Parathyroid adenoma (tissue), 2 donors: ENCODE data around the gene THY1.
"Not testable (repeated sequence)": the region's sequence is repeated elsewhere in the genome, so short reads cannot be mapped to it uniquely, and the experiment has no call there.

Source experiments
- H2AFZ ChIP-seq: fragments of 300-600 bp; sonication (generic); one replicate; pipeline ENCODE4 v1.7.0; 2017; ENCODE audit warnings: antibody characterized with exemption, mild to moderate bottlenecking
- H3K27ac ChIP-seq: fragments of 300-600 bp; sonication (generic); one replicate; pipeline ENCODE4 v1.7.0; 2017
- H3K27me3 ChIP-seq: fragments of 300-600 bp; sonication (generic); one replicate; pipeline ENCODE4 v1.7.0; 2017; ENCODE audit warnings: low read length; ENCODE audit not compliant: control insufficient read depth, insufficient read depth
- H3K36me3 ChIP-seq: fragments of 300-600 bp; sonication (generic); one replicate; pipeline ENCODE4 v1.7.0; 2017; ENCODE audit warnings: low read length; ENCODE audit not compliant: control insufficient read depth, insufficient read depth
- H3K4me1 ChIP-seq: fragments of 300-600 bp; sonication (generic); one replicate; pipeline ENCODE4 v1.7.0; 2017; ENCODE audit warnings: control low read depth
- H3K4me2 ChIP-seq: fragments of 300-600 bp; sonication (generic); one replicate; pipeline ENCODE4 v1.7.0; 2017; ENCODE audit warnings: low read length
- H3K4me3 ChIP-seq: fragments of 300-600 bp; sonication (generic); one replicate; pipeline ENCODE4 v1.7.0; 2017; ENCODE audit warnings: low read depth, low read length
- H3K79me2 ChIP-seq: fragments of 300-600 bp; sonication (generic); one replicate; pipeline ENCODE4 v1.7.0; 2017; ENCODE audit warnings: control low read depth
- H3K9ac ChIP-seq: fragments of 300-600 bp; sonication (generic); one replicate; pipeline ENCODE4 v1.7.0; 2017; ENCODE audit warnings: mild to moderate bottlenecking
- H3K9me3 ChIP-seq: fragments of 300-600 bp; sonication (generic); one replicate; pipeline ENCODE4 v1.7.0; 2017; ENCODE audit warnings: low read length; ENCODE audit not compliant: control insufficient read depth
- TF ChIP-seq, protein P1 (sequence below): fragments of 300-600 bp; sonication (generic); IDR thresholded peaks from one replicate; pipeline ENCODE4 v1.7.0; 2017; ENCODE audit warnings: antibody characterized with exemption, mild to moderate bottlenecking
- donor health status: primary hyperparathyroidism.

The THY1 gene

DNA sequence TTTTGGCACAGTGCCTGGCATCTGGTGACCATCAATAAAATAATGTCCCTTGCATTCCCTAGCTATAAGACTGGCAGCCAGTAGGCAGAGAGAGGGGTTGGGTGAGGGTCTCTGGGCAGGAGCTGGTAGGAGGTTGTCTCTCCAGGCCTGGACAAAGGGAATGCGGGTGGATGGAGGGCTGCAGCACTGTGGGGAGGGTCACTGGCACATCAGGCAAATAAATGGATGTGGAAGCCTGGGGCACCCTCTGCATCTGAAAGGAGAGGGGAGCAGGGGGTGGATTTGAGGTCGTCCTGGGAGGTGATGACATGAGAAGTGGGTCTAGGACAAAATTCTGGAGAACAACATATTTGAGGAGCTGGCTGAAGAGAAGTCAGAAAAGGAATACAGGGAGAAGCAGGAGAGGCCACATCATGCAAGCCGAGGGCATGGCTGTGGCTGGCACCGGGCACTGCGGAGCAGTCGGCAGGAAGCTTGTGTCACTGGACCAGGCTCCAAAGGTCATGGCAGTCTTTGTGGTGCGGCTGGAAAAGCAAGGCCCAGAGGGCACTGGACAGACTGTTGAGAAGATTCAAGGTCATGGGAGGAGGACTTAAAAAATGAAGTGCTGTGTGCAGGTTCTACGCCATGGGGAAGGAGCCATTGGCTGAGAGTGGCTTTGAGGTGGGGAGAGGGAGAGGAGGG, 36.5 kb upstream of the THY1 start:
- no peaks in the 10 kb centered on the region for H3K36me3 ChIP-seq
- no peak overlapping the region for H3K9ac ChIP-seq
- H3K4me3 ChIP-seq = no peak overlapping the region
- no peaks in the 10 kb centered on the region for H3K79me2 ChIP-seq
- no peak overlapping the region for H3K4me2 ChIP-seq
- H3K9me3 ChIP-seq = no peaks in the 10 kb centered on the region
- H3K27me3 ChIP-seq = no peaks in the 10 kb centered on the region
- TF ChIP-seq, protein P1, sequence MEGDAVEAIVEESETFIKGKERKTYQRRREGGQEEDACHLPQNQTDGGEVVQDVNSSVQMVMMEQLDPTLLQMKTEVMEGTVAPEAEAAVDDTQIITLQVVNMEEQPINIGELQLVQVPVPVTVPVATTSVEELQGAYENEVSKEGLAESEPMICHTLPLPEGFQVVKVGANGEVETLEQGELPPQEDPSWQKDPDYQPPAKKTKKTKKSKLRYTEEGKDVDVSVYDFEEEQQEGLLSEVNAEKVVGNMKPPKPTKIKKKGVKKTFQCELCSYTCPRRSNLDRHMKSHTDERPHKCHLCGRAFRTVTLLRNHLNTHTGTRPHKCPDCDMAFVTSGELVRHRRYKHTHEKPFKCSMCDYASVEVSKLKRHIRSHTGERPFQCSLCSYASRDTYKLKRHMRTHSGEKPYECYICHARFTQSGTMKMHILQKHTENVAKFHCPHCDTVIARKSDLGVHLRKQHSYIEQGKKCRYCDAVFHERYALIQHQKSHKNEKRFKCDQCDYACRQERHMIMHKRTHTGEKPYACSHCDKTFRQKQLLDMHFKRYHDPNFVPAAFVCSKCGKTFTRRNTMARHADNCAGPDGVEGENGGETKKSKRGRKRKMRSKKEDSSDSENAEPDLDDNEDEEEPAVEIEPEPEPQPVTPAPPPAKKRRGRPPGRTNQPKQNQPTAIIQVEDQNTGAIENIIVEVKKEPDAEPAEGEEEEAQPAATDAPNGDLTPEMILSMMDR = no peak
- no peak overlapping the region for H2AFZ ChIP-seq
- H3K27ac ChIP-seq = no peak overlapping the region
- no peaks in the 10 kb centered on the region for H3K4me1 ChIP-seq

DNA sequence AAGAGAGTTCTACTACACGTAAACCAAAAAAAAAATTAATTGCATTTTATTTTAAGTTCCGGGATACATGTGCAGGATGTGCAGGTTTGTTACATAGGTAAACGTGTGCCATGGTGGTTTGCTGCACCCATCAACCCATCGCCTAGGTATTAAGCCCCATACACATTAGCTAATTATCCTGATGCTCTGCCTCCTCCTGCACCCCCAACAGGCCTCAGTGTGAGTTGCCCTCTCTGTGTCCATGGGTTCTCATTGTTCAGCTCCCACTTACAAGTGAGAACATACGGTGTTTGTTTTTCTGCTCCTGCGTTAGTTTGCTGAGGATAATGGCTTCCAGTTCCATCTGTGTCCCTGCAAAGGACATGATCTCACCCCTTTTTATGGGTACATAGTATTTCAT, 32.7 kb upstream of the THY1 start:
- not testable (repeated sequence) for H3K27me3 ChIP-seq, H2AFZ ChIP-seq, H3K4me3 ChIP-seq, H3K9me3 ChIP-seq, H3K4me1 ChIP-seq, H3K27ac ChIP-seq, H3K79me2 ChIP-seq, H3K4me2 ChIP-seq, H3K36me3 ChIP-seq, H3K9ac ChIP-seq

DNA sequence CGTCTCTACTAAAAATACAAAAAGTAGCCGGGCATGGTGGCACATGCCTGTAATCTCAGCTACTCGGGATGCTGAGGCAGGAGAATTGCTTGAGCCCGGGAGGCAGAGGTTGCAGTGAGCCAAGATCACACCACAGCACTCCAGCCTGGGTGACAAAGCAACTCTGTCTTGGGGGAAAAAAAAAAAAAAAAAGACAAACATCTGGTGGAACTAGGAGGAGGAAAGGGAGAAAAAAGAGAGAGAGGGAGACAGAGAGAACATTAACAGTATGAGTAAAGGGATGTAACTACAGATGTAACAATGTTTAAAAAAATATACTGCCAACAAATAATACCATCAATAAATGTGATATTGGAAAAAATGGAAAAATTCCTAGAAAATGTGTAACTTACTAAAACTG, 32.3 kb upstream of the THY1 start:
- not testable (repeated sequence) for H3K9me3 ChIP-seq, H3K36me3 ChIP-seq, H3K79me2 ChIP-seq, H2AFZ ChIP-seq, H3K4me2 ChIP-seq, H3K27me3 ChIP-seq, H3K4me3 ChIP-seq, H3K9ac ChIP-seq, H3K4me1 ChIP-seq, H3K27ac ChIP-seq

DNA sequence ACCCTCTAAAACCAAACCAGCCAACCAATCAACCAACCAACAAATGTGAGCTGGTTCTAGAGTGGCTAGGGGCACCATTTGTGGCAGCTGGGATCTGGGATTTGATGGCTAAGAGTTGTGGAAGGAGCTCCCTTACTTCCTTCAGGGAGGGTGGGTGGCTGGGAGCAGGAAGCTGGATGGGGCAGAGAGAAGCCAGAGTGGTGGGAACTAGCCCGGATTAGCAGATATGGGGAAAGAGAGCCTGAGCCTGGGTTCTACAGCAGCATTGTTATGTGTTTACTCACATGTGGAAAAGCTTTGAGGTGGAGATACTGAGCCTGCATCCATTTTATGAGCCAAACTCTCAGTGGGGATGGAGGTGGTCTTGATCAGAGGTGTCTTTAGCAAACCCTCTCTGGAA, 30.9 kb upstream of the THY1 start:
- no peak overlapping the region for H3K9ac ChIP-seq
- H3K9me3 ChIP-seq = no peaks in the 10 kb centered on the region
- no peak overlapping the region for H3K4me2 ChIP-seq
- H3K4me3 ChIP-seq = no peak overlapping the region
- TF ChIP-seq, protein P1 = no peak
- H3K4me1 ChIP-seq = no peaks in the 10 kb centered on the region
- H3K79me2 ChIP-seq = no peaks in the 10 kb centered on the region
- no peak overlapping the region for H2AFZ ChIP-seq
- no peaks in the 10 kb centered on the region for H3K27me3 ChIP-seq
- H3K27ac ChIP-seq = no peak overlapping the region
- H3K36me3 ChIP-seq = no peaks in the 10 kb centered on the region

DNA sequence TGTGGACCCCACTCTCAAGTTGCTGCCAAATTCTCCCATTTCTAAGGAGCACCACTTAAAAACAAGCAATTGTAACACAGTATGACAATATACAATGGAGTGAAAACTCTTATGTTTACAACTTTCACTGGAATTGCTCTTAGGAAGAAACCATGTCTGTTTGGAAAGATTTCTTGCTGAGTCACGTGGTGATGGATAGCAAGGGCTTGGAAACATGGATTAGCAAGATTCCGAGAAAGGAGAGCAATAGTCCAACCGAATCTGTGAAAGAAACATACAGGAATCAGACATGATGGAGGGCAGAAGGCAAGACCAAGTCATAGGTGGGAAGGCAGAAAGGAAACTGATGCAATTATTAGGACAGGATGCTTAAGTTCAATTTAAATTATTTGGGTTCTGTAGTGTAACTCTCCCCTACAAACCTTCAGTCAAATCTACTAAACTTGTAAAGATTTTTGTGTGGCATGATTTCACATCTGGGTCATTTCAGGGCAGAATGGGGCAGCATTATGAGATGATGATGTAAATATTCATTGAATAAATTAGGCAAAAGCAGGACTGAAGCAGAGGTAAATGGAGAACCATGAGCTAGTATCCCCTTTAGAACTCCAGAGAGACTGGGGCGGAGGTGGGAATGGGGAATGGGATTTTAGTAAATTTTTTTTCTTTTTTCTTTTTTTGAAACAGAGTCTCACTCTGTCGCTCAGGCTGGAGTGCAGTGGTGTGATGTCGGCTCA, 27.8 kb upstream of the THY1 start:
- no peaks in the 10 kb centered on the region for H3K79me2 ChIP-seq
- H3K9ac ChIP-seq = no peak overlapping the region
- H3K4me3 ChIP-seq = no peak overlapping the region
- no peak overlapping the region for H3K27ac ChIP-seq
- no peaks in the 10 kb centered on the region for H3K4me1 ChIP-seq
- H3K27me3 ChIP-seq = no peaks in the 10 kb centered on the region
- no peak overlapping the region for H3K4me2 ChIP-seq
- H3K36me3 ChIP-seq = no peaks in the 10 kb centered on the region
- TF ChIP-seq, protein P1 = no peak
- no peak overlapping the region for H2AFZ ChIP-seq
- H3K9me3 ChIP-seq = no peaks in the 10 kb centered on the region
